ENCODE measurements around the gene OR14A16.

The OR14A16 gene, protein sequence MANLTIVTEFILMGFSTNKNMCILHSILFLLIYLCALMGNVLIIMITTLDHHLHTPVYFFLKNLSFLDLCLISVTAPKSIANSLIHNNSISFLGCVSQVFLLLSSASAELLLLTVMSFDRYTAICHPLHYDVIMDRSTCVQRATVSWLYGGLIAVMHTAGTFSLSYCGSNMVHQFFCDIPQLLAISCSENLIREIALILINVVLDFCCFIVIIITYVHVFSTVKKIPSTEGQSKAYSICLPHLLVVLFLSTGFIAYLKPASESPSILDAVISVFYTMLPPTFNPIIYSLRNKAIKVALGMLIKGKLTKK

GRCh38 chr1:247824023-247824422 lies at the start of gene OR14A16:
TSS of gene OR14A16 (minus strand) at chr1:247824119. CDS start at chr1:247815729, 8,390 bp downstream.
- in situ Hi-C loops (cut with MboI; ENCODE audit: low sequenced_read_pairs): no loop called here

DNA sequence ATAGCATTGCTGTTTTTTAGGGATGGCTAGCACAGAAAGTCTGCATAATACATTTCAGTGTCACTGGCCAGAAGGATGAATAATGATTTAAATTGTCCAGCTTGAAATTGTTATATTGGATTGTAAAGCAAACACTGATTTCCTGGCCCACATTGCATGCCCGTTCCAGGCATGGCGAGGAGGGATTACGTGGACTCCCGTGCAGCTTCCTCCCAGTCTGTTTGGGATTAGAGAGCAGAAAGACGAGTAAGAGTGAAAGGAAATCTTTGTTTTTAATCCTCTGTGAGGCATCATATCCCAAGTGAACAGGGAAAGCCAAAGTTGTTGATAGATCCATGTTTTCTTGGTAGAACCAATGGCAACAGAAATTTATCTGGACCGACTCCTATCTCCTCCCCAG lies 41.5 kb upstream of the OR14A16 start:
- in situ Hi-C loops (cut with MboI; ENCODE audit: low sequenced_read_pairs): no loop called here

- in situ Hi-C loops (cut with MboI; ENCODE audit: low sequenced_read_pairs): no loop called here
These were observed 40.7 kb upstream of the OR14A16 start for GRCh38 chr1:247864644-247865043.

DNA sequence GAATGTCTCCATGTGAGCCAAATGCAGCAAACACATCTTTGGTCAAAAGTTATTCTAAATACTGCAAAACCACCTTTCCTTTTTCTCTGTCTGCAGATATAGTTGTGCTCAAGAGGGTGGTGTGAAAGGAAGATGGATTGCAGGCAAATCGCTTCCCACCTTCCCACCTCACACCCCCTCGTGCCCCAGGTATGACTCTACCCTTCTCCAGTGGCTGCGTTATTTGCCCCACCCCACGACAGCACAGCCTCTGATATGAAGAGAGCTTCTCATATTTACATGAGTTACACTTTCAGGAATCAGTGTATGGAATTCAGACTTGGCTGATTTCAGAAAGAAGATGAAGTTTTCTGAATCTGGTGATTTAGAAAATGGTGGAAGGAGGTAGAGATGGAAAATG lies 38.8 kb upstream of the OR14A16 start:
- in situ Hi-C loops (cut with MboI; ENCODE audit: low sequenced_read_pairs): no loop called here

GRCh38 chr1:247857985-247858619 lies 34.2 kb upstream of the OR14A16 start:
- in situ Hi-C loops (cut with MboI; ENCODE audit: low sequenced_read_pairs): no loop called here

GRCh38 chr1:247857069-247857984 lies 33.4 kb upstream of the OR14A16 start, which contains the start of gene TRIM58:
TSS of gene TRIM58 (plus strand) at chr1:247857187. CDS start at chr1:247857247, 60 bp downstream.
- in situ Hi-C loops (cut with MboI; ENCODE audit: low sequenced_read_pairs): no loop called here

DNA sequence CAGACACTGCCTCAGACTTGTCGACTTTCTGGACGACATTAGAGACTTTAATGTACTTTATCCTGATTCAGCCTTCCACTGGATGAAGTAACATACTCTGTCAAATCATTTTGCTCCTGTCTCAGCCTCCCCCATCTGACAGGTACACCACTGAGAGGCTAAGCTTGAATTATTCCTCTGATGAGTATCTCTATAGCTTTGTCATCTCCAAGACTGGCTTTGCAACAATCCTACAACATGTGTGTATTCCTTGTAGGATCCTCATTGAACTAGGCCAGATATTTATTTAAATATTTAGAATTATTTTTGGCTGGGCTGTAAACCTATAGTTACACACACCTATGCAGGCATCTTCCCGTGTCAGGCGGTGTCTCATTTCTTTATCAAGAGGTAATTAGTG lies 32.0 kb upstream of the OR14A16 start:
- in situ Hi-C loops (cut with MboI; ENCODE audit: low sequenced_read_pairs): no loop called here

- in situ Hi-C loops (cut with MboI; ENCODE audit: low sequenced_read_pairs): no loop called here
These were observed 31.1 kb upstream of the OR14A16 start for GRCh38 chr1:247854899-247855545.

DNA sequence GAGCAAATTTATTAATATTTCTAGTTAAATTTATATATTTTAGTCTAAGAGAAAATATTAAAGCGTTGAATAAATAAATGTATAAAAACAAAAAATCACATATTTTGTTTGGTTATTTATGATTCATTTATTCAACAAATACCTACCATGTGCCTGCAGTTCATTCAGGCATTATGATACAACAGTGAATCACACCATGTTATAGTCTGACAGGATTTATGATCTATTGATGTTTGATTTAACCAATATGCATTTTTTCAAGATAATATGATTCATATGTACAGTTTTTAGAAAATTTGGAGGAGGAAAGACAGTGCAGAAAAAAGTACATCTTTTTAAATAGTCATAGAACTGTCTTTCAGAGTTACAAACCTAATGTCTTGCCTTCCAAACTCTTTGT lies 25.7 kb upstream of the OR14A16 start:
- in situ Hi-C loops (cut with MboI; ENCODE audit: low sequenced_read_pairs): no loop called here

- in situ Hi-C loops (cut with MboI; ENCODE audit: low sequenced_read_pairs): no loop called here
These were observed 24.4 kb upstream of the OR14A16 start for GRCh38 chr1:247848346-247848745.

DNA sequence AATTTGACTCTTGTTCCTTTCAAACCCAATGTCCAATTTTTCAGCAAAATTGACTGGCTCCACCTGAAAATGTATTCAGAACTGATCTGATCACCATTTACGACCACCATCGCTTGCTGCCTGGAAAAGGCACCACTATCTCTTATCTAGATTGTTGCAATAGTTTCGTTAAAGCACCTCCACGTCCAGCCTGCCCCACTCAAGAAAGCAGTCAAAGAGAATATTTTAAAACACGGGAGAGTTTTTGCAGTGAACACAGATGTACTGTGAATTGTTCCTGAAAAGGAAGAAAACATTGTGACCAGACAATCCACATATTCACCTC lies 21.7 kb upstream of the OR14A16 start:
- in situ Hi-C loops (cut with MboI; ENCODE audit: low sequenced_read_pairs): no loop called here

GRCh38 chr1:247845011-247845692 lies 21.2 kb upstream of the OR14A16 start:
- in situ Hi-C loops (cut with MboI; ENCODE audit: low sequenced_read_pairs): no loop called here

- in situ Hi-C loops (cut with MboI; ENCODE audit: low sequenced_read_pairs): no loop called here
These were observed 19.5 kb upstream of the OR14A16 start for GRCh38 chr1:247843411-247843810.

DNA sequence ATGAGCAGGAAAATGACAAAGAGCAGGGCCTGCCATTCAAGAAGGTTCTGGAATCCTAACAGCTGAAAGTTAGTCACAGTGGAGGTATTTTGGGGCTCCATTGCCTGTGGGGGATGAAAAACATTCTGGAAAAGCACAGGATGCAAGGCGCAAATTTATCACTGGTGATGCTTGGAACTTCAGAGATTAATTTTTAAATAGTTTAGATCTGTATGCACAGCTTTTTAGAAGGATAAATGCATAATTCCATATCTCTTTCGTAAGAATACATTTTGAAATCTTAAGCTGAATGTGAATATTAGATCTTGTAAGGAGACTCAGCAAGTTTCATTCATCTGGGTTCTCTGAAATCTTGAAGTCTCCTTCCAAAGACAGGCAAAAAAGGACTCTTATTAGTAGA lies 17.9 kb upstream of the OR14A16 start, which contains the start of gene OR11L1:
OR11L1 (minus strand) TSS at position 101 of the 400 bp plus-strand sequence; CDS start at position 101, 0 bp downstream.
- in situ Hi-C loops (cut with MboI; ENCODE audit: low sequenced_read_pairs): no loop called here

DNA sequence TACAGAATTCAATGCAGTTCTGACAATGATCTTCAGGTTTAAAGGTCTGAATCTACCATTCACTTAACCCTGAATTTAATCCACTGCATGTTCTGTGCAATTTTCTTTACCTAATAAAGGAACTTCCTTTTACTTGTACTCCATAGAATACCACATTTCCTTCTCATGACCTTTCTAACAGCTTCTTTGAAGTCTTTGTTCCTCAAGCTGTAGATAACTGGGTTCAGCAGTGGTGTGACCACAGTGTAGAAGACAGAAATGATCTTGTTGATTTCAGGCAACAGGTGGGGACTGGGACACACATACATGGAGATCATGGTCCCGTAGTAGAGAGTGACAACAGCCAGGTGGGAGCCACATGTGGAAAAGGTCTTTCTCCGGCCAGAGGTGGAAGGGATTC lies 16.9 kb upstream of the OR14A16 start:
- in situ Hi-C loops (cut with MboI; ENCODE audit: low sequenced_read_pairs): no loop called here

GRCh38 chr1:247833601-247834000 lies 9.7 kb upstream of the OR14A16 start:
- in situ Hi-C loops (cut with MboI; ENCODE audit: low sequenced_read_pairs): no loop called here

GRCh38 chr1:247829656-247830055 lies 5.7 kb upstream of the OR14A16 start:
- in situ Hi-C loops (cut with MboI; ENCODE audit: low sequenced_read_pairs): no loop called here

DNA sequence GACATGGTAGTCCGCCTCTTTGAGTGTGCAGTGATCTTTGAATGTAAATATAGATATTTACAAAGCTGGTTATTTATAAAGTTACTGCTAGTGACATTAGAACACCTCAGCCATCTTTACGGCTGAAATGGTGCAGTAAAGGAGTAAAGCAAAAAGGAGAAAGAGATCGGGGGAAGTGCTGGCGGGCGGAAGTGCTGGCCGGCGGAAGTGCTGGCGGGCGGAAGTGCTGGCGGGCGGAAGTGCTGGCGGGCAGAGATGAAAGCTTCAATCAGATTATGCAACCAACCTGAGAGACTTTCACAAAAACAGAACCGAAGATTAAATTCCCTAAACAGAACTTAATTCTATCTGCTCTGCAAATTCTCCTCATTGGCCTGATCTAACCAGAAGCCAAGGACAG lies 1.4 kb upstream of the OR14A16 start:
- in situ Hi-C loops (cut with MboI; ENCODE audit: low sequenced_read_pairs): no loop called here

GRCh38 chr1:247822060-247822459 lies 1.9 kb downstream of the OR14A16 start:
- in situ Hi-C loops (cut with MboI; ENCODE audit: low sequenced_read_pairs): no loop called here

GRCh38 chr1:247812637-247813036 lies 11.3 kb downstream of the OR14A16 start:
- in situ Hi-C loops (cut with MboI; ENCODE audit: low sequenced_read_pairs): no loop called here
